Muscle of arm (tissue), 12 donors: Measurements from ENCODE around the gene MPST. TPM values are rescaled to one million over a fixed set of nuclear protein-coding genes. Genes with fewer than 3 reads are reported as not detected.
"Not testable (repeated sequence)": the region's sequence is repeated elsewhere in the genome, so short reads cannot be mapped to it uniquely, and the experiment has no call there.

Experiments
- DNase-seq: peaks from one replicate; pipeline ENCODE4 v3.0.0-alpha.2; 2013
- polyA plus RNA-seq, 12 donors: library from polyadenylated mRNA; unstranded; fragments of 120-200 nt; gene quantifications; one replicate each; pipeline ENCODE4 v1.2.1, GENCODE V29; 2013; ENCODE audit not compliant: insufficient read length in 12 of 12

MPST gene
- polyA plus RNA-seq, 12 donors = 28.2 to 59.8 (median 37.3) TPM; not detected in 1

DNA sequence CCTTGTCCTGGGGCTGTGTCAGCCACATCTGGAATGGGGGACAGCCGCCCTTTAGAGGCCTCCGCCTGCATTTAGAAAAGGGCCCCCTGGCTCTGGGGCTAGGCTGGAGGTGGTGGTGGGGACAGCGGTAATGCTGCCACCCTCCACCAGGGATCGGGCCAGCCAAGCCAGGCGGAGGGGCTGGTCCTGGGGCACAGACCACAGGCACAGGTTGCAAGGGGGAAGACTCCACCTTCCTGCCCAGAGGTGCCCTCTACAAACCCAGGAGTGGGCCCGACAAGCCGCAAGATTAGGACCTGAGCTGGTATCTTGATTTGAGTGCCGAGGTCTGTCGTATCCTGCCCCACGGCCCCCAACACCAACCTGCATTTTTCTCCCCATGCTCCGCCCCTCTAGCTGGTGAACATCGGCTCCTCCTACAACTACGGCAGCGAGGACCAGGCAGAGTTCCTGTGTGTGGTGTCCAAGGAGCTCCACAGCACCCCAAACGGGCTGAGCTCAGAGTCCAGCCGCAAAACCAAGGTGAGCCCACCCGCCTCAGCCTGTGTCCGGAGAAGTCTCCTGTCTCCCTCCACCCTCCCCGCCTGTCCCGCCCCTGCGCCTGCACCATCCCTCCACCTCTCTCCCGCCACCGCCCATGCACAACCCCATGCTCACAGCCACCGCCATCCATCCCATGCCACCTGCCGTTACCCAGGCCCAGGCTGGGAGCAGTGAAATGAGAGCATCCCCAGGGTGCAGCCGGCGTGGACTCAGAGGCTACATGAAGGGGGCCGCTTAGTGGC lies 39.6 kb downstream of the MPST start:
- DNase-seq = no peak

DNA sequence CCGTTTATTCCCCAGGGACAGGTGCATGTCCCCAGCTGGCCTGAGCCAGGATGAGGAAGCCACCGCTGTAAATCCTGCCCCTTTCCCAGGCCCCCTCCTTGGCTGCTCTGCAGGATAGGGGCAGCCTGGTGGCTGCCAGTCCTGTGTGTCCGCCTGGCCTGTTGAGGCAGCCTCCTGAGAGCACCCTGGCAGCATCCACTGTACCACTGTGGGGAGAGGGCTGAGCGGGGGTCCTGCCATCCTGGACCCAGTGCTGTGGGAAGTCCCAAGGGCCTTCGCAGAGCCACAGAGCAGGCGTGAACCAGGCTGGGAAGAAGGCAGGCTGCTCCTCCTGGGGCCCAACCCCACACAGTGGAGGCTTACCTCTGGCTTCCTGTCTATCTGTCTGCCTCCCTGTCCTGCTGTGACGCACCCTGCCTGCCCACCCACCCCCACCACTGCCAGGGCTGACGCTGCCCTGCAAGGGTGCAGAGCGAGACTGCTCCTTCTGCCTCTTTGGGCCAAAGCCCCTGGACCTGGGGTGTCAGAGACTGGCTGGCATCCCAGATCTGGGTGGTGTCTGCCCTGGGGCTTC lies 40.4 kb downstream of the MPST start:
- DNase-seq = no peak

DNA sequence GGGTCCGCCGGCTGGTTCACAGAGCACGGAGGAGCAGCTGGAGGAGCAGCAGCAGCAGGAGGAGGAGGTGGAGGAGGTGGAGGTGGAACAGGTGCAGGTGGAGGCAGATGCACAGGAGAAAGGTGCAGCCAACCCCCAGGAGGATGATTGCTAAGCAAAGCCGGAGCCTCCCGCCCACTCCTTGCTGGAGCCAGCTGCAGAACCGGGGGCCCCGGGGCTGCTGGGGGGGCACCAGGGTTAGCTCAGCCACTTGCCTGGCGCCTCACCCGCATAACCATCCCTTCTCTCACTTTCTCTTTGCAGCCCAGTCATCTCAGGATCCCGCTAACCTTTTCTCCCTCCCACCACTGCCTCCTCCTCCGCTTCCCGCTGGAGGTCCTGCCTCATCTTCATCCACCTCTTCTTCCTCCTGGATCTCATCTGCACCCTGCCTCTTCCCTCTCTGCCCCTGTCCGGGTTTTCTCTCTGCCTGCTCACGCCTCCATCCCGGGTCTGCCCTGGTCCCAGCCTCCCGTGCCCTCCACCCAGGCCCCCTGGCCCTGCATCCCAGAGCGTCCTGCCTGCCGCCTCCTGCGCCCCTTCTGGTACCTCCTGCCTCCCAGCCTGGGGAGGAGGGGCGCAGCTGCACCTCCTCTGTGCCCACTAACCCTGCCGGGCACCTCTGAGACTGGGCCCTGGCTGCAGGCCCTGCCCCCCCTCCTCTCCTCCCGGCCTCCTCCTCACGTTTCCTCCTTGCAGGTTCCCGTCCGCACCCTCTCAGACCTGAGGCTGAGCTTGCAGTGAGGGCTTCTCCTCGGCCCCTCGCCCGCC lies 41.5 kb downstream of the MPST start:
- DNase-seq = no peak

DNA sequence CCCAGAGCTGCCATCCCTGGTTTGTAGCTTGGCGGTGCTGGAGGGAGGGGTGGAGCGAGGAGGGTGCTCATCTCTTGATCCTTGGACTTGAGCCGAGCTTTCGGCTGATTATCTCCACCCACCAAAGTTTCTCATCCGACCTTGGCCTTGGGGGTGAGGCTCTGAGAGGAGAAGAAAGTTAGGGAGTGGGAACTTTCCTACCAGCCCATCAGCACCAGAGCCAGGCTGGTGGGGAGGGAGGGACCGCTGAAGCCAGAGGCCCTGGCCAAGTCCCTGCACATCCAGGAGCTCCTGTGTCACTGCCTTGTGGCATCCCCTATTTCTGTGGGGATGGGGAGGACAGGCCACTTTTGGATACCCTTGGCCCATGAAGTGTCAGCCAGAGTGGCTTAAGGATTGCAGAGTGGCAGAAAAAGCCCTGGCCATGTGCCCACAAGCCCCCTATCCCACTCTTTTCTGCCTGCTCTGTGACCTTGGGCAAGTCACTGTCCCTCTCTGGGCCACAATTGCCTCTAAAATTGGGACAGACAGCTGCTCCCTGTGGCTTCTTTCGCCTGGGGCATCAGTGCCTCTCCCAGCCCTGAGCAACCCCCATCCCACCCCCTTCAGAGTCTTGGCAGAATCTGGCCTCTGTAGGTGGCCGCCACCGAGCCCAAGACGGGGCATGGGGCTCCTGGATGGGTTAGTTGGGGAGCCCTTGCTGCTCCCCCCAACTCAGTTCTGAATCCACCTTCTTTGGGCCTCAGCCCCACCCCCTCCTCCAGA lies 42.3 kb downstream of the MPST start:
- no peak for DNase-seq

DNA sequence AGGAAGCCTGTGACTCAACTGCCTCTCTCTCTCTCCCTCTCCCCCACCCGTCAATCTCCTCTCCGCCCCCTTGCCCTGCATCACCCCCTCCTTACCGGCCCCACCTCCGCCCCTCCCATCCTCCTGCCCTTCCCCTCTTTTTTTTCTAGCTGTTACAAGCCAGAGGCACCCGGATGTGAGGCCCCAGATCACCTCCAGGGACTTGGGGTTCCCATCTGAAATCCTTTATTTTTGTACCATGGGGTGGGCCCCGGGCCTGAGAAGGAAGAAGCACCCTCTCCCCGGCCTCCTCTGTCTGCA lies 42.8 kb downstream of the MPST start:
- DNase-seq = no peak

DNA sequence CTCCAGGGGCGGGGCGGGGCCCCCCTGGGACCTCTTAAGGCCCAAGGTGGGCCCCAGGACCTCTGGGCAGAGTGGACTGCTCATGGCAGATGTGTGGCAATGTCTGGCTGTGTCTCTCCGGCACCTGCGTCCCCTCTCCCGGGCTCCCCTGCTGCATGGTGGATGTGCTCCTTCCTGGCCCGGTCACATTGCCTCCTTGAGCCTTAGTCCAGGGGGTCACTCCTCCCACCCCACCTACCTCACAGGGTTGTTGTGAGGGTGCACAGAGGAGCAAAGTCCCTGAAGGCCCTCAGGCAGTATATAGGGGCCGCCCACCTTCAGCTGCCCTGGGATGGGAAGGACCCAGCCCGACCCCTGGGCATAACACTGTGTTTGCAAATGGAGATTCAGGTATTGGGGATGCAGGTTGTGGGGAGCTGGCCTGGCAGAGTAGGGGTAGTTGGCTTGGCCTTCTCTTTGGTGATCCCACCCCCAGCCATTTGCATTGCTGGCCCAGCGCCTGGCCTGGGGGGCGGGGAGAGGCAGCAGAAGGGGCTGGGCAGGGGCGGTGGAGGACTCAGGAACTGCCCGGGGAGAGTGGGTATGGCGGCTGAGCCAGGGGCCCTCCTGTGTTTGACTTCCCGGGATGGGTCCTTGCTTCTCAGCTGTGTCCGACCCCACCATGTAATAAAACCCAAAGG lies 43.3 kb downstream of the MPST start:
- DNase-seq = no peak

DNA sequence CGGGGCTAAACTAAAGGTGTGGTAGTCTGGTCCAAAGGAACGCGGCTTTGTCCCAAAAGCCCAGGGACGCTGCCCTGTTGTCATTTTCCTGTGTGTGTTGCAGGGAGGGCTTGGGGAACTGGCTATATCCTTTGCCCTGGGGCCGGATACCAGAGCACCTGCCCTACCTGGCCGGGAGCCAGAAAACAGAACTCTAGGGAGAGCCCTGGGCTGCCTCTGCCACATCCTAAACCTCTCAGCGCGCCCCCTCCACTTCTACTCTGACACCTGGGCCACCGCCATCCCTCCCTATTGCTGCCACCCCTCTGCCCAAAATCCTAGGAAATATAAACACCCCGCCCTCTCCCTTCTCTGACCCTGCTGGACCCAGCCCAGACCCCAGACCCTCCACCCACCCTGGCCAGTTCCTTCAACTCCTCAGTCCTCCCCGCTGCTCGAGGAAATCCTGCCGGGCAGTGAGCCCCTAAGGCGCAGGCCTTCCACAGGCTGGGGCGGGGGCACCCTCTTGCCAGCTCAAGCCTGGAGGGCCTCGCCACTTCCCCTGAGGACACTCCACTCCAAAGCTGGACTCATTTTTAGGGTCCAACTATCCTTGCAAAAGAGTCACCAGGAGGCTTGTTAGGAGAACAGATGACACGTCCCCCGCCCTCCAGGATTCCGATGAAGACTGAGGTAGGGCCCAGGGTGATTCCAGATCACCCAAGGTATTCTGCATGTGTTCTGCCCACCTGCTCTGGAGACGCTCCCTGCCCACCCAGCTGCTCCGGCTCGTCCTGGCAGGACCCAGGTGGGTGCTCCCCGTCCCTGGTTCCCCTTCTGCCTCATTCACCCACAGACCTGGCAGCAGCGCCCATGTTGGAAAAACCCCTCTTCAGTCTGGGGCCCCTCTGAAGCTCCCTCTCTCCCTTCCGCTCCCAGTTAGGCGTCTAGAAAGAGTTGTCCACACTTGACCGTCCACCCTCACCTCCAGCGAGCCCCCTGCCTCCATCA lies 44.2 kb downstream of the MPST start:
- DNase-seq = no peak

DNA sequence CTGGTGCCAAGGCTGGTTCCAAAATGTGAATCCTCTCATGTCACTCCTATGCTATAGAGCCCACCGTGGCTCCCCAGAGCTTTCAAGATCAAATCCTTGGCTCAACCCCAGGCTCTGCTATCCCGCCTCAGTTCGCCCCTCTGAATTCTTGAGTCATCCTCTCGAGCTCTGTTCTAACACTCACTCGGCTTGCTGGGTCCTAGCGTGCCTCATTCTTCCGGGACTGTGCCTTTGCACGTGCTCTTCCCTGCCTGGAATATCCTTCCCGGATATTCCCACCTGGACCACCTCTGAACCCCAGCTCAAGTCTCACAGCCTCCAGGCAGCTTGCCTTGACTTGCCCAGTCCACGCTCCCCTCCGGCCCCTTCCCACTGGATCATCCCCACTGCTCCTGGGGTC lies 45.0 kb downstream of the MPST start:
- no peak for DNase-seq

DNA sequence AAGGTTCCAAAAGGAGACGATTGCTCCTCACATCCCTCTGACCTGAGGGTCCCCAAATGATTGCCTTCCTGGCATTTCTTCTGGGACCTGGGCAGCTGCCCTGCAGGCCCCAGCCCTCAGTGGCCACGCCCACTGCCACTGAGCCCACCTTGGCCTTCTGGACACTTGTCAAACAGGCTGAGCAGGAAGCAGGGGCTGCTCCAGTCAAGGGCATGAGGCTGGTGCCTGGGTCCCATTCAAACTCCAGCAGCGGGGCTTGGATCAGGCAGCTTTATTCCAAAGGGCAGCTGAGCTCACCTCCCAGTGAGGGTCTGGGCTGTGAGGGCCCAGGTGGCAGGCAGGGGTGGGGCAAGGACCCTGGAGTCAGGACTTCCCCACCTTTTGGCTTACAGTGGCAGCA lies 45.6 kb downstream of the MPST start:
- no peak for DNase-seq

DNA sequence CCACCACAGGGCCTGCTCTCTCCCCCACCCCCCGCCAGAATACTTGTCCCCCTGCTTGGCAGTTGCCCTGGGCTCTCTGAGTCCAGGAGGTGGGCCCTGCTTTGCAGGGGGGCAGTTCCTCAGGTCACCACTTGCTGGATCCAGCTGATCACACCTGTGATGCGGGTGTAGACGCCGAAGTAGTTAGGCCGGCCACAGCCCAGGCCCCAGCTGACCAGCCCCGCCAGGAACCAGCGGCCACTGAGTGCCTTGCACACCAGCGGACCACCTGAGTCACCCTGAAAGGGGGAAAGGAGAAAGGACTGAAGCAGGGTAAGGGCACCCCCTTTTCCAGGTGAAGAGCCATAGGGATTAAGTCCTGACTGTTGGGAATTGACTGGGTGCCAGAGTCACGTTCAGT lies 46.4 kb downstream of the MPST start:
- no peak for DNase-seq

DNA sequence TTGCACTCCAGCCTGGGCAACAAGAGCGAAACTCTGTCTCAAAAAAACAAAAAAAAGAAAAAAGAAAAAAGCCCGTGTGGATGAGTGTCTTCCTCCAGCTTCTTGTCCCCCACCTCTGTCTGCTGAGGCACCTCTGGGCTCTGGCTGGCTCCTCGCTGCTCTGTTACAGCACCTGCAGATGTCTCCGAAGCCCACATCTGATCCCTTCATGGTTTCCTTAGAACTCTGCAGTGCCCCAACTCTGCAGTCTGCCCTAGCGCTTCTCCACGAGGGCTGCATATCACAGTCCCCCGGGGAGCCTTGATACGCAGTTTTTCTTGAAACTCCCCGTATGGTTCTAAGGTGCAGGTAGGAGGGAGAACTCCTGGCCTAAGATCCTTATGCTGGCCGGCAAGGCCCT lies 47.9 kb downstream of the MPST start:
- no peak for DNase-seq

DNA sequence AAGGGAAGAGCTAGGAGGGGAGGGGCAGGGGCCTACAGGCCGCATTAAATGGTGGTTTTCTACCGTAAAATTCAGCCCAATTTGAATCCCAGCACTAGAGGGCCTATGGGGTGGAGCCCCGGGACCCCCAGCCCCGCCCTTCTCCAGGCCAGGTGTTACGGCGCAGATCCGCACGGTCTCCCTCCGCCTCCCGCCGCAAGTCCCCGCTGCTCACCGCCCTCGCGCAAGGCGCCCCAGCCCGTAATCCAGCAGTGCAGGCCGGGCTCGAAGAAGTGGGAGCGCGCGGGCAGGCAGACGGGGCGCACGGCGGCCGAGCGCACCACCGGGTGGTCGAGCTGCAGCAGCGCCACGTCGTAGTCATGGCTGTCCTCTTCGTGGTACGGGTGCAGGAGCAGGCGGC lies 49.3 kb downstream of the MPST start:
- no peak for DNase-seq

DNA sequence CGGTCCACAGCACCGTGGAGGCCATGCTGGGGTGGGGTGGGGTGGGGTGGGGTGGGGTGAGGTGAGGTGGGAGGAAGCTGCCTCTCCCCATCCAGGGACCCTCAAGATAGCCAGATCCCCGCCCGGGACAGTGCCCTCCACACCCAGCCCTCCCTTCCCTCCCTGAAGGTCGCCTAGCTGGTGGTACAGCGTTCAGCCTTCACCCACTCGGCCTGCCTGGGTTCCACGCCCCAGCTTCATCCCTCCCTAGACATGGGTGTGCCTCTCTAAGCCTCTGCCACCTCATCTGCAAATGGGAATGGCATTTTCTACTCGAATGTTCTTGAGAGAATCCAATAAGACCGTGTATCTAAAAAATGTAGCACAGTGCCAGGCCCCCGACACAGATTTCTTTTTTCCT lies 49.8 kb downstream of the MPST start:
- DNase-seq = no peak

DNA sequence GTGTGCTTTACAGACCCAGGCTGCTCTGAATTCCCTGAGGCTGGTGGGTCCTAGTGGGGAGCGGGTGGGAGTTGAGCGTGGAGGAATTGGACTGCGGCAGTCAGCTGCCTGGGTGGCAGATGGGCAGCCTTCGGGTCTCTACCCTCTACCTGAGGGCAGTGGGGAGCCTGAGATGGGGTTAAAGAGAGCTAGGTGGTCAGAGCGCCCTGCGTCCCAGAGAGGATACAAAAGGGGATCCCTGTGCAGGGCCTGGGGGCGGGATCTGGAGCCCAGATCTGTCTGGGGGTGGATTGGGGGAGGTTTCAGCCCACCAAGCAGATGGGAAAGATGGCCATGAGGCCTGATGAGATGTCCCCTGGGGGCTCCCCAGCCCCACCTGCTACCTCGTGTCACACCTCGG lies 50.2 kb downstream of the MPST start:
- no peak for DNase-seq

DNA sequence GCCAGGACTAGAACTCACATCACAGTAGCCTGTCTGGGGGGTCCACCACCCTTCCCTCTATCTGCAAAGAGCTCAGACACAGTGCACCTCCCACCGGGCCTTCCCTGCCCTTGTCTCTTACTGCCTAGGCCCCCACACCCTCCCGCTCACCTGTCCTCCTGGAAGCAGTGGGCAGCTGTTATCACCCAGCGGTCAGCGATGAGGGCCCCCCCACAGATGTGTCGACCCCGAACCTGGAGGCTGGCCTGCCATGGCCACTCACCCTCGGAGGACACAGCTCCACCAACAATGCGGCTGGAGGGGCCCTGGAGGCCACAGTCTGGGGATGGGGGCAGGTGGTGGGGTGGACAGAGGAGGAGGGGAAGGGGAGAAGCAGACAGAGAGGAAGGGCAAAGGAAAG lies 50.8 kb downstream of the MPST start:
- DNase-seq = no peak

DNA sequence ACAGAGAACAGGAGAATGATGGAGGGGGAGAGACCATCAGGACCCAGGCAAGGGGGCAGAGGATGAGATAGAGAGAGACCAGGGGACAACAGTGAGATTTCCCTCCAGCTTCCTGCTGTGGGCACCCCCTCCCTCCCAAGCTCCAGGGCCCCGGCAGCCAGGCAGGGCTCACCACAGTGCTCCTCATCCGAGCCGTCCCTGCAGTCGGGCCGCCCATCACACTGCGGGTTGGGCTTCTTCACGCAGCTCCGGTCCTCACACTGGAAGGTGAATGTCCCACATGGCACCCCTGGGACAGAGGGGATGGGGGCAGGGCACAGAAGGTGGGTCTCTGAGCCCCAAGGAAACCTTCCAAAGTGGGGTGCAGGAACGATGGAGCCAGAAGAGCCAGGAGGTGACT lies 51.2 kb downstream of the MPST start:
- no peak for DNase-seq

DNA sequence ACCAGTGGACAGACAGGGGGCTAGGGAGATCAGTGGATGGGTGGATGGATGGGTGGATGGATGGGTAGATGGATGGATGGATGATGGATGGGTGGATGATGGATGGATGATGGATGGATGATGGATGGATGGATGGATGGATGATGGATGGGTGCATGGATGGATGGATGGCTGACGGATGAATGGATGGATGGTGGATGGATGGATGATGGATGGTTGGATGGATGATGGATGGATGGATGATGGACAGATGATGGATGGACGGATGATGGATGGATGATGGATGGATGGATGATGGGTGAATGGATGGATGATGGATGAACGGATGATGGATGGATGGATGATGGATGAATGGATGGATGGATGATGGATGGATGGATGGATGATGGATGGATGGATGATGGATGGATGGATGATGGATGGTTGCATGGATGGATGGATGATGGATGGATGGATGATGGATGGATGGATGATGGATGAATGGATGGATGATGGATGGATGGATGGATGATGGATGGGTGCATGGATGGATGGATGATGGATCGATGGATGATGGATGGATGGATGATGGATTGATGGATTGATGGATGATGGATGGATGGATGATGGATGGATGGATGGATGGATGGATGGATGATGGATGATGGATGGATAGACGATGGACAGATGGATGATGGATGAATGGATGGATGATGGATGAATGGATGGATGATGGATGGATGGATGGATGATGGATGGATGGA lies 52.5 kb downstream of the MPST start:
- DNase-seq = not testable (repeated sequence)

DNA sequence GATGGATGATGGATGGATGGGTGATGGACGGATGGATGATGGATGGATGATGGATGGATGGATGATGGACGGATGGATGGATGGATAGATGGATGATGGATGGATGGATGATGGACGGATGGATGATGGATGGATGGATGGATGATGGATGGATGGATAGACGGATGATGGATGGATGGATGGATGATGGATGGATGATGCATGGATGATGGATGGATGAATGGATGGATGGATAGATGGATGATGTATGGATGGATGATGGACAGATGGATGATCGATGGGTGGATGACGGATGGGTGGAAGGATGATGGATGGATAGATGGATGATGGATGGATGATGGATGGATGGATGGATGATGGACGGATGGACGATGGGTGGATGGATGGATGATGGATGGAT lies 53.1 kb downstream of the MPST start:
- DNase-seq = no peak

DNA sequence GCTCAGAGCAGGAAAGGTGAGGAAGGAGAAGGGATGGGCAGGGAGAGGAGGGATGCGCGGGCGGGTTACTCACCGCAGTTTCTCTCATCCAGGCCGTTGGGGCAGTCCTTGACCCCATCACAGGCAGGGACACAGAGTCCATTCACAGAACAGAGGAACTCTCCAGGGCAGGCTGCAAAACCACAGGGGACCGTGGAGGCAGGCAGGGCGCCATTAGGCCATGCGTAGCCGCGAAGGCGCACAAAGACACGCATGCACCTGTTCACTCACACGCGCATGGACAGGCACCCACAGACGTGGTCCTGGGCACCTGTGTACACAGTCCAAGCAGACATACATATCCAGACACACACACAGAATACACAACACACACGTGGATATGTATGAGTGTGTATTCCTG lies 55.0 kb downstream of the MPST start:
- DNase-seq = no peak

DNA sequence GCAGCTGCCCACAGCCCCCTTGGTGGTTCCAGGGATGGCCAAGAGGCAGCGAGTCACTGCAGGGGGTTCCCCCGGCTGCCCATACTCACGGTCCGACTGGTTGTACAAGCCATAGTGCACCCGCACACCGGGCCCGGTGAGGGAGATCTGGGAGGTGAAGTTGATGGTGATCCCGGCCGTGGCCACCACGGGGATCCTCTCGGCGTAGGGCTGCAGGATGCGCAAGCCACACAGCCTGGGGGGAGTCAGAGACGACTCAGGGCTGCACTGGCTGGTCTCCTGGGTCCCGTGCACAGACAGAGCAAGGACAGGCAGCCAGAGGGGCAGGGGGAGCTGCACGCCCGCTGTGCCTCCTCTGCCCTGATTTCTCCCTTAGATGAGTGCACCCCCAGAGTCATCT lies 55.5 kb downstream of the MPST start:
- DNase-seq = no peak
